ENCODE data around the gene SHISA4.

SHISA4 gene

DNA sequence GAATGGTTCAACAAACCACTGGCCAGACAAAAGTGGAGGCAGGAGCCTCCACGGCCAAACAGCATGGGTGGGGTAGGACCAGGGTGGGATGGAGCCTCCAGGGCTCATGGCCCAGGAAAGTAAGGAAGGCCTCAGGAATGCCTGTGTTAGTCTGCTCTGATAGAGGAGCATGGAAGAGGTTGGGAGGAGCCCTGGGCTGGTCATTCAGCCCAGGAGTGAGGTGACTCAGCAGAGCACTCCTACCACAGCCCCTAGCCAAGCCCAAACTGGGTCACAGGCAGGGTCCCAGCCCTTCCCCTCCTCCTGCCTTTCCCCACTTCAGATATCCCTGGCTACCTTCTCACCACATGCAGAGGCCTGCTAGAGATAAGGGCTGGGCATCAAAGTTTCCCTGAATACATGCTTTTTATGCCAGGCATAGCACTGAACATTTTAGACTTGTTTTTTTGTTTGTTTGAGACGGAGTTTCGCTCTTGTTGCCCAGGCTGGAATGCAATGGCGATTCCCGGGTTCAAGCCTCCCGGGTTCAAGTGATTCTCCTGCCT is 3.1 kb upstream of the SHISA4 start:
- in situ Hi-C loops (cut with HindIII; ENCODE audit: low sequenced_read_pairs): no loop called here
- no peak overlapping the region for H3K4me3 ChIP-seq (ENCODE audit: low read depth, low read length)
- DNase-seq (ENCODE audit: low read depth): no peak
- TF ChIP-seq, protein P1, sequence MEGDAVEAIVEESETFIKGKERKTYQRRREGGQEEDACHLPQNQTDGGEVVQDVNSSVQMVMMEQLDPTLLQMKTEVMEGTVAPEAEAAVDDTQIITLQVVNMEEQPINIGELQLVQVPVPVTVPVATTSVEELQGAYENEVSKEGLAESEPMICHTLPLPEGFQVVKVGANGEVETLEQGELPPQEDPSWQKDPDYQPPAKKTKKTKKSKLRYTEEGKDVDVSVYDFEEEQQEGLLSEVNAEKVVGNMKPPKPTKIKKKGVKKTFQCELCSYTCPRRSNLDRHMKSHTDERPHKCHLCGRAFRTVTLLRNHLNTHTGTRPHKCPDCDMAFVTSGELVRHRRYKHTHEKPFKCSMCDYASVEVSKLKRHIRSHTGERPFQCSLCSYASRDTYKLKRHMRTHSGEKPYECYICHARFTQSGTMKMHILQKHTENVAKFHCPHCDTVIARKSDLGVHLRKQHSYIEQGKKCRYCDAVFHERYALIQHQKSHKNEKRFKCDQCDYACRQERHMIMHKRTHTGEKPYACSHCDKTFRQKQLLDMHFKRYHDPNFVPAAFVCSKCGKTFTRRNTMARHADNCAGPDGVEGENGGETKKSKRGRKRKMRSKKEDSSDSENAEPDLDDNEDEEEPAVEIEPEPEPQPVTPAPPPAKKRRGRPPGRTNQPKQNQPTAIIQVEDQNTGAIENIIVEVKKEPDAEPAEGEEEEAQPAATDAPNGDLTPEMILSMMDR (IDR thresholded peaks at IDR 0.05; ENCODE audit: low read depth, low read length, missing control alignments): no peak

DNA sequence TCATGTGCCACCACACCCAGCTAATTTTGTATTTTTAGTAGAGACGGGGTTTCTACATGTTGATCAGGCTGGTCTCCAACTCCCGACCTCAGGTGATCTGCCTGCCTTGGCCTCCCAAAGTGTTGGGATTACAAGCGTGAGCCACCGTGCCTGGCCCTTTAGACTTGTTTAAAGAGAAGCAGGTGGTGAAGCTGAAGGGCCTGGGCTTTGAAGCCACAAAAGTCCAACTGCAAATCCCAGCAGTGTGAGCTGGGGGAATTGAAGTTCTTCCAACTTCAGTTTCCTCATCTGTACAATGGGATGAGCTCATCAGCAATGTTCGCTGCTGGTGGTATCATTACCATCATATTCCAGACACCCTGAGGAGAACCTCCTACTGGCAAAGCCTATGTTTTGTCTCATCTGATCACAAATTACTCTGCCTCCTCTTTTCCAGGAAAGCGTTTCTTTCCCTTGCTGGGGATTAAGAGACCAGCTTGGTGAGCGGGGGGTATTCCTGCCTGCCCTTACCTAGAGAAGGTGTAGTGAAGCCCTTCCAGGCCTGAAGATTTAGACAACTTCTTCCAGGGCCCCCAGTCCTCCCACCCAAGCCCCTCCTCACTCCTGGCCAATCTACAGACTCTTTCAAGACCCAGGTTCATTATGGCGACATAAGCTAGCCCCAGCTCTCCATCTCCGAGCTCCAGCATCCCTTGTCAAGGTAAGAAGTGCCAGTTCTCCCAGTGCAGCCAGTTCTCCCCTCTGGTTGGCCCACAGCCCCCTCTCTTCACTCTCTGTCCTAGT is 2.4 kb upstream of the SHISA4 start:
- TF ChIP-seq, protein P1 (IDR thresholded peaks at IDR 0.05; ENCODE audit: low read depth, low read length, missing control alignments): no peak
- no peak overlapping the region for H3K4me3 ChIP-seq (ENCODE audit: low read depth, low read length)
- DNase-seq (ENCODE audit: low read depth): no peak
- in situ Hi-C loops (cut with HindIII; ENCODE audit: low sequenced_read_pairs): no loop called here

DNA sequence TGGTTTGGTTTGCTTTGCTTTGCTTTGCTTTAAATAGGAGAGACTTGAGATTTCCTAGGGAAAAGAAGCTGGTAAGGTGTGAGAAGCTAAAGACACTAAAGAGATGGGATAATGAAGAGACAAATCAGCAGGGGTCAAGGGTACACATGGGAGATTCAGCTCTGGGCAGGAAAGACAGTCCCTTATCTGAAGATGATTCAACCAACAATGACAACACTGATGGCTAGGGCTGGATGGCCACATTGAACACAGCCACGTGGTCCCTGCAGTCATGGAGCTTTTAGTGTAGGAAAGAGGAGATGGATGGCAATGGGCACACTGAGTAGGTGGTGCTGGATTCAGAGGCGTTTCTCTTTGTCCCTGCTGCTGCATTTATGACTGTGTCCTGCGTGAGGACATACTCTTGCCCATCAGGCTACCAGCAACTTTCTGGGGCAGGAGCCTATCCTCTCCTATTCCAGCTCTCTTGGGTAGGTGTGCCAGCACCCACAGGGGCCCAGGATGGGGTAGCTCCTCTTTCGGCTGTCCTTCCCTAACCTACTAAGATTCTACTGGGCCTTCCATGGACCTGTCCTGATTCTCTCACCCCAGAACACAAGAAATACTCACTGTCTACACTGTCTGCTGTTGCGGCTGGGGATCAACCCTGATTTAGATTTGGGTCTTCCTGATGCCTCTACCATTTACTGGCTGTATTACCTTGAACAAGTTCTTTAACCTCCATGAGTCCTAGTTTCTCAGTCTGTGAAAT is 1.4 kb upstream of the SHISA4 start:
- in situ Hi-C loops (cut with HindIII; ENCODE audit: low sequenced_read_pairs): no loop called here
- TF ChIP-seq, protein P1 (IDR thresholded peaks at IDR 0.05; ENCODE audit: low read depth, low read length, missing control alignments): no peak
- no peak for DNase-seq (ENCODE audit: low read depth)

DNA sequence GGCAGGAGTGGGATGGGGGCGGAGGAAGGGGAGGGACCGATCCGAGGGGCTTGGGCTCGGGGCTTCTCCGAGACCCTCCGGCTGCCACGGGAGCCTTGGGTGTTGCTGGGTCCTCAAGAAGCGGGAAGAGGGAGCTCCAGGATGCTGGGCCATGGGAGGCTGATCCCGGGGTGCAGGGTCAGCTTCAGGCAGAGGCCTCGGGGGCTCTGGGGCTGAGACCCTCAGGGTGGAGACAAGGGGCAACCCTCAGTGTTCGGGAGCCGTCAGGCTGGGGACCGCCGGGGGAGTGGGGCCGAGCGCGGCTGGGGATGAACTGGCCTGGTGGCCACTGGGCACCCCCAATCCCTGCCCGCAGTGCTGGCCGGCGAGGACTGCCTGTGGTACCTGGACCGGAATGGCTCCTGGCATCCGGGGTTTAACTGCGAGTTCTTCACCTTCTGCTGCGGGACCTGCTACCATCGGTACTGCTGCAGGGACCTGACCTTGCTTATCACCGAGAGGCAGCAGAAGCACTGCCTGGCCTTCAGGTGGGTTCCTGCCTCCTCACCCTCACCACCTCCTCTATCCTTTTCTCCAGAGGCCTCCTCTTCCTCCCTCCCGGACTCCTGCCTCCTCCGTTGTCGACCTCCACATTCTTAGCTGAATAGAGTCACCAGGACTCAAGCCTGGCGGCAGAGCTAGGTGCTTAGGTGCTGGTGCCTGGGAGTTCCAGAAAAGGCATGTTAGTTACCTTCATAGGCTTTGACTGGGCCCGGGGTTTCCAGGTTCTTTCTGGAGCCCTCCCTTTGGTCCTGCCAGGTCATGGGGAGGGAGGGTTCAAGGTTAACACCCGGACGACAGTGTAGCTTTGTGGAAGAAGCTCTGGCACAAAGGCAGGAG is 631 bp downstream of the SHISA4 start:
- TF ChIP-seq, protein P1 (IDR thresholded peaks at IDR 0.05; ENCODE audit: low read depth, low read length, missing control alignments): no peak
- H3K4me3 ChIP-seq (ENCODE audit: low read depth, low read length): peak overlapping the region; percentile 52
- no peak for DNase-seq (ENCODE audit: low read depth)
- in situ Hi-C loops (cut with HindIII; ENCODE audit: low sequenced_read_pairs): no loop called here

More for the DNA sequence above, 1.4 kb upstream of the SHISA4 start:
- H3K4me3 ChIP-seq (ENCODE audit: low read depth, low read length): no peak overlapping the region

DNA sequence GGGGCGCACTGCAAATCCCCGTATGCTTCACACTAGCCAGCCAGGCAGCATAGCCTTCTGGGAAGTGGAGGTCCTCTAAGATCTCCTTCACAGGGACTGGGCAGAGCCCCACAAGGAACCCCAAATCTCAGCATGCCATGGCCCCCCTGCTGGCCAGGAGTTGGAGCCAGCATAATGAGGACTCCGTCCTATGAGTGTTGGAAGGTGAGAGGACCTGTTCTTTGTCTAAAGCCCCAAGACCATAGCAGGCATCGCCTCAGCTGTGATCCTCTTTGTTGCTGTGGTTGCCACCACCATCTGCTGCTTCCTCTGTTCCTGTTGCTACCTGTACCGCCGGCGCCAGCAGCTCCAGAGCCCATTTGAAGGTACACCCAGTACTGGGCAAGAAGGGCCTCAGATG is 1.5 kb downstream of the SHISA4 start:
- no peak for DNase-seq (ENCODE audit: low read depth)
- TF ChIP-seq, protein P1 (IDR thresholded peaks at IDR 0.05; ENCODE audit: low read depth, low read length, missing control alignments): no peak
- in situ Hi-C loops (cut with HindIII; ENCODE audit: low sequenced_read_pairs): no loop called here
- H3K4me3 ChIP-seq (ENCODE audit: low read depth, low read length): no peak overlapping the region
